ENCODE data around the gene IPO4.
A peak's percentile ranks its signal among the peaks of the same experiment; 100 is the strongest.

IPO4 gene

DNA sequence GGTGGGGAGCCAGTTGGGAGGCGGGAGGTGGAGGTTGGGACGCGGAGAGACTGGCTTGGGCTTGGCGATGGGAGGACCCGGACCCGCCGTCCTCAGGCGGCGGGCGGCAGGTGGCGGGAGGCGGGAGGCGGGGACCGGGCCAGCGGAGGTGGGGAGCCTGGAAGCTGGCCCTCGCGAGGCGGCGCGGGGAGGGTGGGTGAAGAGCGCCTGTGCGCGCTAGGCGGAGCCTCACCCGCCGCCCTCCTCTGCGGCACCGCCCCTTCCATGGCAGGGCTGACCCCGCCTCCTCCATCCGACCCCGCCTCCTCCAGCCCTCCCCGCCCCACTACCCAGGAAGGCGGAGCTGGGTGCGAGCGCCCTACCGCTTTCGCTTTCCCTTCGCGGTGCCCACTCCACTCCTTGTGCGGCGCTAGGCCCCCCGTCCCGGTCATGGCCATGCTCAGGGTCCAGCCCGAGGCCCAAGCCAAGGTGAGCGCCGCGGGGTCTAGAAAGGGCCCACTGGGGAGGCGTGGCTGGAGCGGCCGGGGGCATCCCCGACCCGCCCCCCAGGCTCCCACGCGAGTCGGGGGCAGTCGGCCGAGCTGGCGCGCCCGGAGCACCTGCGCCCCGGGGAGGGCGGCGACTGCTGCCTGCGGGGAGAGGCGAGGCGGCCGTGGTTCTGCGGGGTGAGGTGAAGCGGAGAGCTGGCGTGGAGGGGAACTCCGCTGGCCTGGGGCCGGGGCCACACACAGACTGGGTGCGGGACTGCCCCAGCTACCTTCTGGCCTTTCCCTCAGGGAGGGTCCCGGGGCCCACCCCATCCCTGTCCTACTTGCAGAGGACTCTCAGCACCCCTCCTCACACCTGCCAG lies 52.6 kb downstream of the IPO4 start, which contains the start of gene PSME1:
TSS of gene PSME1 (plus strand) at position 361 of the 850 bp plus-strand sequence. CDS start at position 430, 69 bp downstream.
- H3K36me3 ChIP-seq (ENCODE audit: control insufficient read depth, insufficient read depth, low read length): no peaks in the 10 kb centered on the region
- H3K27me3 ChIP-seq (ENCODE audit: control insufficient read depth, insufficient read depth, low read length): no peaks in the 10 kb centered on the region
- H3K4me3 ChIP-seq (ENCODE audit: low read length): peak within 1 kb of the TSS; percentile 33
- peak within 1 kb of the TSS; percentile 87 for H3K9ac ChIP-seq (ENCODE audit: low read length)
- peaks cover 29% of the 10 kb centered on the region for H3K4me1 ChIP-seq (ENCODE audit: control insufficient read depth, insufficient read depth, low read length)
- H3K9me3 ChIP-seq (ENCODE audit: control insufficient read depth, low read length): no peaks in the 10 kb centered on the region

DNA sequence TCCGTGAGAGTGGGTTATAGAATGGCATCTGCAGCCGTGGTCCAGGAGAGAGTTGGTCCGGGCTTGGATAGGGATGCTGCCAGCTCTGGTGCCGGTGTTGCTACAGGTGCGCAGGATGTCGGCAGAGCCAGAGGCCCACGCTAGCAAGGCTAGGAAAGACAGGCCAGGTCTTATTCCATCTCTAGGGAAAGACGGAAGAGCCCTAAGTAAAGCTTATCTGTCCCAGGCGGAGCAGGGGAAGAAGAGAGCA lies 53.1 kb downstream of the IPO4 start:
- Histone ChIP-seq H3K4me3 (ENCODE audit: low read length) (peak overlapping the region; percentile 20), H3K27me3 (ENCODE audit: control insufficient read depth, insufficient read depth, low read length) (no peaks in the 10 kb centered on the region), H3K36me3 (ENCODE audit: control insufficient read depth, insufficient read depth, low read length) (no peaks in the 10 kb centered on the region), H3K9ac (ENCODE audit: low read length) (peak overlapping the region; percentile 67), H3K4me1 (ENCODE audit: control insufficient read depth, insufficient read depth, low read length) (peaks cover 29% of the 10 kb centered on the region), H3K9me3 (ENCODE audit: control insufficient read depth, low read length) (no peaks in the 10 kb centered on the region)

DNA sequence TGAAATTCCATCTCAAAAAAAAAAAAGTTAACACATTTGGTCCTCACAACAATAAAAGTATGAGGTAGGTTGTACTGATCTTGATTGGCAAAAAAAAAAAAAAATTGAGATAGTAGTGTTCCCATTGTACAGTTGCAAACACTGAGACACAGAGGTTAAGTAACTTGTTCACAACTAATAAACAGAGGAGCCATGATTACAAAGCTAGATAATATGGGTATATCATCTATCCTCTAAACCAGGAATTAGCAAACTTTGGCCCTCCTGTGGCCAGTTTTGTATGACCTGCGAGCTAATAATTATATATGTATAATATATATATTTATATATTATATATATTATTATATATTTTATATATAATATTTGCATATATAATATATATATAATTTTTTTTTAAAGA lies 54.9 kb downstream of the IPO4 start:
- peaks cover 24% of the 10 kb centered on the region for H3K4me1 ChIP-seq (ENCODE audit: control insufficient read depth, insufficient read depth, low read length)
- no peaks in the 10 kb centered on the region for H3K36me3 ChIP-seq (ENCODE audit: control insufficient read depth, insufficient read depth, low read length)

DNA sequence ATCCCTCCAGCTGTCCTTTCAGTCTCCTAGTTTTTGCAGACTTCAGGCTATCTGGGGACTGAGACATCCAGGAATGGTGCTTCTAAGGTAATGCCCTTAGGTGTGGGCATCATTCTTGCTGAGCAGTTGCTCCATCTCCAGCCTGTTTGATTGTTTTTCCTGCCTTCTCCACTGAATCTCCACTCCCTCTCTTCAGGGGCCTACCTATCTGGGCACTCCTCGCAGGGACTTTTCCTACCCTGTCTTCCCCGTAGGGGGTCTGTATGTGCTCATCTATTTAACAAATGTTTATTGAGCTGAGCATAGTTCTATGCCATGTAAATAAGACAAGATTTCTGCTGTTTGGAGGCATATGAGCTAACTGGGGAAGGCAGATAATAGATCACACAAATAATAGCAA lies 55.6 kb downstream of the IPO4 start:
- Histone ChIP-seq H3K36me3 (ENCODE audit: control insufficient read depth, insufficient read depth, low read length) (no peaks in the 10 kb centered on the region), H3K4me3 (ENCODE audit: low read length) (no peak overlapping the region), H3K9ac (ENCODE audit: low read length) (no peak overlapping the region), H3K9me3 (ENCODE audit: control insufficient read depth, low read length) (no peaks in the 10 kb centered on the region), H3K4me1 (ENCODE audit: control insufficient read depth, insufficient read depth, low read length) (peaks cover 22% of the 10 kb centered on the region), H3K27me3 (ENCODE audit: control insufficient read depth, insufficient read depth, low read length) (no peaks in the 10 kb centered on the region)

More for the DNA sequence above, 54.9 kb downstream of the IPO4 start:
- Histone ChIP-seq H3K9me3 (ENCODE audit: control insufficient read depth, low read length) (no peaks in the 10 kb centered on the region), H3K9ac (ENCODE audit: low read length) (no peak overlapping the region), H3K27me3 (ENCODE audit: control insufficient read depth, insufficient read depth, low read length) (no peaks in the 10 kb centered on the region), H3K4me3 (ENCODE audit: low read length) (no peak overlapping the region)

DNA sequence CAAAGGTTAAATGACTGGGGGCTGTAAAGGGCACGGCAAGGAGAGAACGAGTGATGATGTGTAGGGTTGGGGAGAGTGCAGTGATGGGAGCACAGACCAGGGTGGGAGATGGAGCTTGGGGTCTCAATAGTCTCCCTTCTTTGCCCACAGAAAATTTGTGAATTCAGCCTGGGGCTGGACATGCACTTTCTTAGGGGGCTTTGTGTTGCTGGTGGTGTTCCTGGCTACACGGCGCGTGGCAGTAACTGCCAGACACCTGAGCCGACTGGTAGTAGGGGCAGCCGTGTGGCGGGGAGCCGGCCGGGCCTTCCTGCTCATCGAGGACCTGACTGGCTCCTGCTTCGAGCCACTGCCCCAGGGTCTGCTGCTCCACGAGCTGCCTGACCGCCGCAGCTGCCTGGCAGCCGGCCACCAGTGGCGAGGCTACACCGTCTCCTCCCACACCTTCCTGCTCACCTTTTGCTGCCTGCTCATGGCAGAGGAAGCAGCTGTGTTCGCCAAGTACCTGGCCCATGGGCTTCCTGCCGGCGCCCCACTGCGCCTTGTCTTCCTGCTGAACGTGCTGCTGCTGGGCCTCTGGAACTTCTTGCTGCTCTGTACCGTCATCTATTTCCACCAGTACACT lies 56.4 kb downstream of the IPO4 start:
- no peak overlapping the region for H3K4me3 ChIP-seq (ENCODE audit: low read length)
- no peaks in the 10 kb centered on the region for H3K36me3 ChIP-seq (ENCODE audit: control insufficient read depth, insufficient read depth, low read length)
- no peaks in the 10 kb centered on the region for H3K9me3 ChIP-seq (ENCODE audit: control insufficient read depth, low read length)
- H3K4me1 ChIP-seq (ENCODE audit: control insufficient read depth, insufficient read depth, low read length): peaks cover 14% of the 10 kb centered on the region
- no peaks in the 10 kb centered on the region for H3K27me3 ChIP-seq (ENCODE audit: control insufficient read depth, insufficient read depth, low read length)
- H3K9ac ChIP-seq (ENCODE audit: low read length): no peak overlapping the region

DNA sequence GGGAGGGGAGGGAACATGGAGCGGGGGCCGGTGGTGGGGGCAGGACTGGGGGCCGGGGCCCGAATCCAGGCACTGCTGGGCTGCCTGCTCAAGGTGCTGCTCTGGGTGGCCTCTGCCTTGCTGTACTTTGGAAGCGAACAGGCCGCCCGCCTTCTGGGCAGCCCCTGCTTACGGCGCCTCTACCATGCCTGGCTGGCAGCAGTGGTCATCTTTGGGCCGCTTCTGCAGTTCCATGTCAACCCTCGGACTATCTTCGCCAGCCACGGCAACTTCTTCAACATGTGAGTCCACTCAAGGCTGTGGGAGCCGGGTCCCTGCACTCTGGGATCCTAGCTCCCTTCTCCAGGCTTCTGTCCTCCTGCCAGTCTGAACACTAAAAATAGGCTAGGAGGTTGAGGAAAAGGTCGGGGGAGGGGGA lies 57.1 kb downstream of the IPO4 start:
- H3K9ac ChIP-seq (ENCODE audit: low read length): no peak overlapping the region
- H3K9me3 ChIP-seq (ENCODE audit: control insufficient read depth, low read length): no peaks in the 10 kb centered on the region
- peaks cover 8% of the 10 kb centered on the region for H3K4me1 ChIP-seq (ENCODE audit: control insufficient read depth, insufficient read depth, low read length)
- H3K4me3 ChIP-seq (ENCODE audit: low read length): no peak overlapping the region
- no peaks in the 10 kb centered on the region for H3K27me3 ChIP-seq (ENCODE audit: control insufficient read depth, insufficient read depth, low read length)
- no peaks in the 10 kb centered on the region for H3K36me3 ChIP-seq (ENCODE audit: control insufficient read depth, insufficient read depth, low read length)

DNA sequence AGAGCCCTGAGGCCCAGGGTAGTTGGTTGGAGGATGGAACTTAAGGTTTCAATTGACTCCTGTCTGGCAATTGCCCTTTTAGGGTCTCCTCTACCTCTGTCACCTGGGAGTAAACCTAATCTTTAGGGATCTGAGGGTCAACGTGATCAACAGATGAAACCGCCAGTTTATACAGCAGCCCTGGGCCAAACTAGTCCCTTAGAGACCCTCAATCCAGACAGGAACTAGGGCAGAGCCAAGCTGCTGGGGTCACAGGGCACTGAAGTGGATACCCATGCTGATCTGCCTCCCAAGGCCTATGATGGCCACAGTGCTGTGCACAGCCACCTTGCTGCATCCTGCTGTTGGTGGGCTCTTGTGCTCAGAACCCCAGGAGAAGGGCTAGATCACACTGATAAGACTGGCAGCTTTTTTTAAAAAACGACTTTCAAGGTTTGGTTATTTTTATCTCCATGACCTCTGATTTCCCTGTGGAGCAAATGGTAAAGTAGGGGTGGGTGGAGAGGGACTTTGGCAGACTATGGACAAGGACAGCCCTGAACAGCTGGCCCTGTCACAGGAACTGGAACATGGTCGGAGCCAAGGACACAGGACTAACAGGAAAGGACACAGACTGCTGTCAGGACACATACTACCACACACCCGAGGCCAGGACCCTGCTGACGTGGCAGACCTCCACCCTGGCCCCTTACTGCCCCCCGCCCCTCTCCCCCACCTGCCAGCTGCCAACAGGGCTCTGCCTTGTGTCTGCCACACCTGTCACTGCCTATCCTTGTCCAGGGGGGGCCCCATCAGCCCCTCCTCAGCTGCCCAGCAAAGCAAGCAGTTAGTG lies 57.7 kb downstream of the IPO4 start:
- H3K27me3 ChIP-seq (ENCODE audit: control insufficient read depth, insufficient read depth, low read length): no peaks in the 10 kb centered on the region
- H3K36me3 ChIP-seq (ENCODE audit: control insufficient read depth, insufficient read depth, low read length): no peaks in the 10 kb centered on the region
- H3K4me1 ChIP-seq (ENCODE audit: control insufficient read depth, insufficient read depth, low read length): peaks cover 8% of the 10 kb centered on the region
- H3K9ac ChIP-seq (ENCODE audit: low read length): no peak overlapping the region
- no peak overlapping the region for H3K4me3 ChIP-seq (ENCODE audit: low read length)
- H3K9me3 ChIP-seq (ENCODE audit: control insufficient read depth, low read length): no peaks in the 10 kb centered on the region

DNA sequence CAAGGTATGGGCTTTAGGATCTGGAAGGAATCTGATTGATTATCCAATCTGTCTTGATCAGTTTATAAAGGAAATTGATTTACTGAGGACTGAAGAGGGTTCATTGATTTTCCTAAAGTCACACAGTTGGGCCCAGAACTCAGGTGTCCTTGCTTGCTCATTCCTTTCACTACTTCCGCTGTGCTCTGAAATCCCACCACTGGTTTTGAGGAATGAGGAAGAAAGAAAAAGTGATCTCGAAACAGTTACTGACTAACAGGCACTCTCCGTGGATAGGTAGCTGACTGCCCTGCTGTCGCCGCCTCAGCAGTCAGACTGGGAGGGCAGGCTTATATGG lies 58.3 kb downstream of the IPO4 start, which contains the start of gene FITM1:
TSS of gene FITM1 (plus strand) at position 280 of the 337 bp plus-strand sequence. CDS start 905 bp downstream, outside the sequence.
- Histone ChIP-seq H3K4me3 (ENCODE audit: low read length) (no peak within 1 kb of the TSS), H3K9me3 (ENCODE audit: control insufficient read depth, low read length) (no peaks in the 10 kb centered on the region), H3K4me1 (ENCODE audit: control insufficient read depth, insufficient read depth, low read length) (peaks cover 5% of the 10 kb centered on the region), H3K9ac (ENCODE audit: low read length) (no peak within 1 kb of the TSS), H3K36me3 (ENCODE audit: control insufficient read depth, insufficient read depth, low read length) (no peaks in the 10 kb centered on the region), H3K27me3 (ENCODE audit: control insufficient read depth, insufficient read depth, low read length) (no peaks in the 10 kb centered on the region)
